NCI-H748 (cell line): ENCODE measurements around the gene B4GALNT1.
"Not testable (repeated sequence)": the region's sequence is repeated elsewhere in the genome, so short reads cannot be mapped to it uniquely, and the experiment has no call there.

ENCODE experiments used
- DNase-seq: peaks from one replicate; lab custom pipeline; 2025; ENCODE audit not compliant: unreplicated experiment; lab: John Stamatoyannopoulos, UW

B4GALNT1 gene

DNA sequence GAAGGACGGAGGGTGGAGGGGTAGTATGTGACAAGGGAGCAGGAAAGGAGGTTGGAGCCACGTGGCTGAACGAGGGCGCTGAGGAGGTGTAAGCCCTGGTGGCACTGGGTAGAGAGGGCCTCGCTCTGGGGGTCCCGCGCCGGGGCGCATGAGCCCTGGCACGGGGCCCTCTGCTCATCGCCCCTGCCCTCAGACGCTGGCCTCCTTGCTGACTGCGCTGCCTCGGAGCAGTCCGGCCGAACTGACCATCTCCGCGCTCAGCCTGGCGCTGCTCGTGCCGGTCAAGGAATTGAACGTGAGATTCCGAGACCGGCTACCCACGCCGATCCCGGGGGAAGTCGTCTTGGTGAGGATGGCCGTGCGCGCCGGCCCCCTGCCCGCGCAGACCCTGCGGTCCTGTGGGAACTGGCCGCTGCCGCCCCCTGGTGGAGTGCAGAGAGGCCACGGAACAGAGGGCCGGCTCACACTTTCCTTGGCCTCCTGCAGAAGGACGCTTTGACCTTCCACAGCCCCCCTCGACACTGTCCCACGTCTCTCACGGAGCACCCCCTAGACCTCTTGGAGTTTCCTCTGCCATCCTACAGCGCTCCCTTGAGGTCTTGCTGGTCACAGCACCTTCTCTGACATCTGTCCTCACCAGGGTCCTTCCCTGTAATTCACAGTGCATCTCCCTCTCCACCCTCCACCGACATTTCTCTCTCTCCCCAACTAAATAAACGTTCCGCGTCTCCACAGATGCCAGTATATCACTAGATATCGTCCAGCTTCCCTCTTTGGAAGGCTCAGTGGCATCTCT, 11.3 kb downstream of the B4GALNT1 start:
- DNase-seq, result peak; percentile 62

DNA sequence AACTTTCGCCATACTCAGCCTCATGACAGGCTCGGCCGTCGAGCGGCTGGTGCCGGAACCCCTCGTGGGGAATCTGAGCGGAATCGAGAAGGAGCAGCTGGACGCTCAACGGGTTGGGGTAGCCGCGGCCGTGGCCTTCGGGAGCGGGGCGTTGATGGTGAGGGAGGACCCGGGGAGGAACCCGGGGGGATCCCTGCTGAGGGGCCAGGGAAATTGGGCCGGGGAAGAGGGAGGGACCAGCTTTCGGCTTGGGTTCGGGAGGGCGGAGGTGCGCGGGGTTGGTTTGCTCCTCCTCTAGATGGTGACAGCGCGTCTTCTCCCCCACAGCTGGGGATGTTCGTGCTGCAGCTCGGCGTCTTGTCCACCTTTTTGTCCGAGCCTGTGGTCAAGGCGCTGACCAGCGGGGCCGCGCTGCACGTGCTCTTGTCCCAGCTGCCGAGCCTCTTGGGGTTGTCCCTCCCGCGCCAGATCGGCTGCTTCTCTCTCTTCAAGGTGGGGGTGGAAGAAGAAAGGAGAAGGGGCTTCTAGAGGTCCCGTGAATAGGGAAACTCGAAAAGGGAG, 12.0 kb downstream of the B4GALNT1 start:
- peak; percentile 33 for DNase-seq

- no peak for DNase-seq
These were observed 12.6 kb downstream of the B4GALNT1 start for GRCh38 chr12:57620245-57620935.

GRCh38 chr12:57619434-57620244, 13.4 kb downstream of the B4GALNT1 start:
- no peak for DNase-seq

- no peak for DNase-seq
These were observed 14.0 kb downstream of the B4GALNT1 start for GRCh38 chr12:57618966-57619433.

- not testable (repeated sequence) for DNase-seq
These were observed 14.6 kb downstream of the B4GALNT1 start for GRCh38 chr12:57618431-57618830.

DNA sequence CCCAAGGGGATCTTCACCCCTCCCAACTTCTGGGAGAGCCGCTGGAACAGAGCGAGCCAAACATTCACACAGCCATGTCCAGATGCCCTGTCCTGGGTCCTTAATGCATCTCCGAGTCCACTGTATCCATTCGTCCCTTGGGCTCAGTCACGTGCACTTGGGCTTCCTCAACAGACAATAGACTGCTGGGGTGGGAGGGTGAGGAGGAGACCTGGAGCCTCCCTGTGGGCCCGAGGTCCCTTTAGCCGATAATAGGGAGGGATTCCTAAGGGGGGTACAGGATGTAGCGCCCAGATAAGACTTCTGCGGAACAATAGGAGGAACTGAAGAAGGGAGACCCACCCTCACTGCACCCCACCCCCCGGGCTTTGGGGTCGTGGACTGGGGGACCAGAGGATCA, 15.1 kb downstream of the B4GALNT1 start:
- DNase-seq, result no peak

- no peak for DNase-seq
These were observed 16.5 kb downstream of the B4GALNT1 start for GRCh38 chr12:57616383-57617101.

GRCh38 chr12:57615637-57616036, 17.4 kb downstream of the B4GALNT1 start:
- no peak for DNase-seq

- DNase-seq, result no peak
These were observed 18.0 kb downstream of the B4GALNT1 start for GRCh38 chr12:57614948-57615500.

DNA sequence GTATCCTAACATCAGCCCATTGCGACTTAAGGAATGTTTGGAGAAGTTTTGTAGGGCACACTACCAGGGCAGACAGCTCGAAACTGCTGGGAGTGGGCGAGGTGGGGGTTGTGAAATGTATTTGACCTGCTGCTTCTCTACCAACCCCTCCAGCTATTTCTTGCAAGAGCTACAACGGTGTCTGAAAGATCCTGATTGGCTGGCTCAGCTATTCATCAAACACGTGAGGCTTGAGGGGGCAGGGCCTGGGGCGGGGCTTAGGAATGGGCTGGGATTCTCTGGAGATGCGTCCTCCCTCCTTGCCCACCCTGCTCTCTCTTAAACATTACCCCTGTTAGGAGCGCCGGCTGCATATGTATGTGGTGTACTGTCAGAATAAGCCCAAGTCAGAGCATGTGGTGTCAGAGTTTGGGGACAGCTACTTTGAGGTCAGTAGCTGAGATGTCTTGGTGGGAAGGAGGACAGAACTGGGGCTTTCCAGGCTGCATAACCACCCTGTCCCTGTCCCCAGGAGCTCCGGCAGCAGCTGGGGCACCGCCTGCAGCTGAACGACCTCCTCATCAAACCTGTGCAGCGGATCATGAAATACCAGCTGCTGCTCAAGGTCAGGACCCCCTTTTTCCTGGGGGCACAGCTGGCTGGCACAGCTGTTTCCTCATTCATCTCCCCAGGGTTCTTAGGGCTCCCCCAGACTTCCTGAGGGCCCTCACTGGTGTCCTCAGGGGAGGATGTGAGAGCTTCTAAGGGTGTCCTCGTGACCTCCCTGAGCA, 18.6 kb downstream of the B4GALNT1 start:
- peak; percentile 13 for DNase-seq

DNA sequence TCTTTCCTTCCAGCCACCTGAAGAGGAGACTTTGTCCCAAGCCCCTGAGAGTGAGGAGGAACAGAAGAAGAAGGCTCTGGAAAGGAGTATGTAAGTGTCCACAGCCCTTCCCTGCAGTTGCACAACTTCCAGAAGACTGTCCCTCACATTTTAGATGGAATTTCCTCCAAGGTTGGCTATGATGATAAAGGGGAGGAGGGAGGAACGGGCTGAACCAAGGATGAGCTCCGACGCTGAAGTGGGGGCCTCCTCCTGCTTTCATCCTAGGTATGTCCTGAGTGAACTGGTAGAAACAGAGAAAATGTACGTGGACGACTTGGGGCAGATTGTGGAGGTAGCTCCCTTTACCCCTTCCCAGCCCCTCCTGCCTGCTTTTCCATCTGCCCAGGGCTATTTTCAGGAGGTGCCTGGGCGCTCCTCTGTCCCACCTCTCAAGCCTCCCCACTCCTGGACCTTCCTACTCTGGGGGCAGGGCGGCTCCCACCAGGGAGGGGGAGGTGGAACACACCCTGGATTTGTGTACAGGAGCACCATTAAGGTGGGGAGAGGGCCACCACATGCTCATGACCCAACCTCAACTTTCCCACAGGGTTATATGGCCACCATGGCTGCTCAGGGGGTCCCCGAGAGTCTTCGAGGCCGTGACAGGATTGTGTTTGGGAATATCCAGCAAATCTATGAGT, 19.4 kb downstream of the B4GALNT1 start:
- DNase-seq, result no peak

- no peak for DNase-seq
These were observed 20.1 kb downstream of the B4GALNT1 start for GRCh38 chr12:57612711-57613426.

DNA sequence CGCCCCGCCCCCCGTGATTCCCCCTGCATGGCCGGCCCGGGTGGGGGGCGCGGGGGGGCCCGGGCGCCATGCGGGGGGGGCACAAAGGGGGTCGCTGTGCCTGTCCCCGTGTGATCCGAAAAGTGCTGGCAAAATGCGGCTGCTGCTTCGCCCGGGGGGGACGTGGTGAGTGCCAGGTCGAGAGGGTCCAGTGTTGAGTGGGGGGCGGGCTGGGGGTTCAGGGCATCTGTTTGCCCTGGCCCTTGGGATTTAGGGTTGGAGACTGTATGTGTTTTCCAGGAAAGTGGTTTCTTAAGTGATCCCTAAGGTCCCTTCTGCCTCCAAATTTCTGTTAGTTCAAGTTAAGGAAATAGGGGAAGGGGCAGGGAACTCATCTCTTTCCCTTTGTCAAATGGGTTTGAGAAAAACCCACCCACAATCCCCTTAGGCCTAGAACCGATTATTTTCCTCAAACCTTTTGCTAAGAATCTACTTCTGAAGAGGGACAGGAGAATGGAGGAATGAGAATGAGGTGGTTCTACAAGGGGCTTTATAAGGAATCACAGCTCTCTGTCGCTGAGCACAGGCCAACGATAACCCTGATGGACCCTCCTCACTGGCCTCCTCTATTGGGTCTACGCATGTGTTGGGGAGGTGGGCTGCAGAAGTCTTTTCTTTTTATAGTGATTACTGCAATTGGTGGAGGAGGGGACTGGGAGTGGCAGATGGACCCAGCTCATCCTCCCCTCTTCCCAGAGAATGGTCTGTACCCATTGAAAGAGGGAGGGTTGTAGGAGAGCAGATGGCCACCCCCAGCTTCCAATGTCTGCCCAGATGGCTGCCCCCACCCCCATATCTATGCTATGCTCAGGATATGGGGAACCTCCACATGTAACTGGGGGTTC, 20.9 kb downstream of the B4GALNT1 start:
- DNase-seq, result no peak

GRCh38 chr12:57611108-57611826, 21.7 kb downstream of the B4GALNT1 start, which contains the start of gene ARHGEF25:
ARHGEF25 (plus strand) TSS chr12:57611435; CDS start chr12:57611895, 460 bp downstream.
- peak; percentile 80 for DNase-seq

GRCh38 chr12:57610554-57611107, 22.4 kb downstream of the B4GALNT1 start:
- no peak for DNase-seq
